Kidney epithelial cell (primary cell): ENCODE data around the gene IL17REL. TPM values are rescaled to one million over a fixed set of nuclear protein-coding genes. Genes with fewer than 3 reads are reported as not detected.
A peak's percentile ranks its signal among the peaks of the same experiment; 100 is the strongest.

Experiments used
- DNase-seq: peaks from one replicate; pipeline ENCODE4 v3.0.0-alpha.2; 2010; ENCODE audit warnings: low read depth
- H3K27me3 ChIP-seq: 2 replicates; pipeline ENCODE4 v1.6.0; 2011; ENCODE audit warnings: low read length; ENCODE audit not compliant: control insufficient read depth, insufficient read depth
- H3K36me3 ChIP-seq: 2 replicates; pipeline ENCODE4 v1.5.1; 2011; ENCODE audit warnings: low read length; ENCODE audit not compliant: control insufficient read depth, insufficient read depth
- H3K4me3 ChIP-seq: 2 replicates; pipeline ENCODE4 v1.5.1; 2011; ENCODE audit warnings: low read depth, mild to moderate bottlenecking, control low read depth, low read length
- CTCF ChIP-seq: IDR thresholded peaks from 2 replicates; pipeline ENCODE4 v1.5.1; 2011; ENCODE audit warnings: mild to moderate bottlenecking, moderate library complexity, low read length, control low read depth, inconsistent platforms; ENCODE audit not compliant: insufficient read depth, poor library complexity, severe bottlenecking
- total RNA-seq: library from RNA; depleted of rRNA; stranded (reverse); fragments of >200 nt; gene quantifications from 2 replicates; pipeline ENCODE4 v1.2.3, GENCODE V29; 2015

Gene IL17REL
- total RNA-seq, 1 donor from 2014 or later = not detected

- no peaks in the 10 kb centered on the region for H3K36me3 ChIP-seq
- TF ChIP-seq CTCF = no peak
- H3K4me3 ChIP-seq = no peak overlapping the region
- DNase-seq = peak; percentile 52
- no peaks in the 10 kb centered on the region for H3K27me3 ChIP-seq
Observed at GRCh38 chr22:49951000-49951677, 61.4 kb downstream of the IL17REL start.

GRCh38 chr22:49950396-49950994 is 62.1 kb downstream of the IL17REL start:
- Histone ChIP-seq H3K36me3 (no peaks in the 10 kb centered on the region), H3K27me3 (no peaks in the 10 kb centered on the region), H3K4me3 (no peak overlapping the region)
- no peak for DNase-seq
- TF ChIP-seq CTCF = no peak

GRCh38 chr22:49949914-49950292 is 62.7 kb downstream of the IL17REL start:
- H3K4me3 ChIP-seq = no peak overlapping the region
- H3K27me3 ChIP-seq = no peaks in the 10 kb centered on the region
- DNase-seq = no peak
- H3K36me3 ChIP-seq = no peaks in the 10 kb centered on the region
- no peak for TF ChIP-seq CTCF

GRCh38 chr22:49948958-49949913 is 63.3 kb downstream of the IL17REL start:
- DNase-seq = no peak
- Histone ChIP-seq H3K4me3 (no peak overlapping the region), H3K27me3 (no peaks in the 10 kb centered on the region), H3K36me3 (no peaks in the 10 kb centered on the region)
- no peak for TF ChIP-seq CTCF

GRCh38 chr22:49948116-49948957 is 64.2 kb downstream of the IL17REL start:
- no peak for DNase-seq
- no peaks in the 10 kb centered on the region for H3K27me3 ChIP-seq
- no peak for TF ChIP-seq CTCF
- no peaks in the 10 kb centered on the region for H3K36me3 ChIP-seq
- no peak overlapping the region for H3K4me3 ChIP-seq
